ENCODE results near the gene KLRC4.
"Not testable (repeated sequence)": the region's sequence is repeated elsewhere in the genome, so short reads cannot be mapped to it uniquely, and the experiment has no call there.

DNA sequence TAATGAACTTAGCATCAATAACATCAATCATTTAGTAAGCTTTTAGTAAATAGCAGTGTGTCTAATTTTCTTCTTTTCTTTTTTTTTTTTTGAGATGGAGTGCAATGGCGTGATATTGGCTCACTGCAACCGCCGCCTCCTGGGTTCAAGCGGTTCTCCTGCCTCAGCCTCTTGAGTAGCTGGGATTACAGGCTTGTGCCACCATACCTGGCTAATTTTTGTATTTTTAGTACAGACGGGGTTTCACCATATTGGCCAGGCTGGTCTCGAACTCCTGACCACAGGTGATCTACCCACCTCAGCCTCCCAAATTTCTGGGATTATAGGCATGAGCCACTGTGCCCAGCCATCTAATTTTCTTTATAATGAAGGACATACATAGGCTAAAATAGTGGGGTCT, 22.1 kb downstream of the KLRC4 start:
- not testable (repeated sequence) for TF ChIP-seq POLR2A, CTCF (IDR thresholded peaks at IDR 0.05)
